ENCODE results near the gene LAMA5.
A peak's percentile ranks its signal among the peaks of the same experiment; 100 is the strongest.

The LAMA5 gene

DNA sequence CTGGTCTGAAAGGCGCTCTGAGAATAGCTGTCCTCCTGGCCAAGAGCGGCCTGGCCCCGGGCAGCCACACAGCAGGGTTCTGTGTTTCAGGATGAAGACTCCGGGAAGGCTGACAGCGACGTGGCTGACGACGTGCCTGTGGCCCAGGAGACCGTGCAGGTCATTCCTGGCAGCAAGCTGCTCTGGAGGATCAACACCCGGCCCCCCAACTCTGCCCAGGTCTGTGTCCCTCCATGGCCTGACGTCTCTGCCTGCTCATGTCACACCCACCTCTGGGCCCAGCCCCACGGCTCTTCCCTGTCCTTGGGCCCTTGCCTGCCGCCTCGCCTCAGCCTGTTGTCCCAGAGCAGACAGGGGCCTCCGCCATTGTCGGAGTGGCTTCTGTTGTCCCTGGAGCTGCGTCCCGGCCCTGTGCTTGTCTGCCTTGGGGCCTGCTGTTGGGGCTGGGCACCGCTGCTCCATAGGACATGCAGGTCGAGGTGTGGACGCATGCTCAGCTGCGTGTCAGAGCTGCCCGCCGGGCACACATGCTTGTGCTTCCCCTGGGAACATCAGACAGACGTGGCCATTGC, 80.5 kb downstream of the LAMA5 start:
- no peak overlapping the region for H3K4me3 ChIP-seq (ENCODE audit: low read length)
- no peak for DNase-seq (ENCODE audit: low read depth, low spot score)

DNA sequence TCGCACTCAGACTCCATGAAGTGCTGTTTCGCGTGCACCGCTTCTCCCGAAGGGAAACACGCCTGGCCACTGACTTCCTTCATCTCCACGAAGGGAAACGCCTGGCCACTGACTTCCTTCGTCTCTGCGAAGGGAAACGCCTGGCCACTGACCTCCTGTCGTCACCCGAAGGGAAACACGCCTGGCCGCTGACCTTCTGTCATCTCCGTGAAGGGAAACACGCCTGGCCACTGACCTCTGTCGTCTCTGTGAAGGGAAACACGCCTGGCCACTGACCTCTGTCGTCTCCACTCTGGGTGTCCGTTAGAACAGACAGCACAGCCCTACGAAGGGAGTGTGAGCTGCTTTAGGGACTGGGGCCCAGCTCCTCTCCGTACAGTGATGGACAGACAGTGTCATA, 81.4 kb downstream of the LAMA5 start:
- DNase-seq (ENCODE audit: low read depth, low spot score), result no peak
- H3K4me3 ChIP-seq (ENCODE audit: low read length), result no peak overlapping the region

DNA sequence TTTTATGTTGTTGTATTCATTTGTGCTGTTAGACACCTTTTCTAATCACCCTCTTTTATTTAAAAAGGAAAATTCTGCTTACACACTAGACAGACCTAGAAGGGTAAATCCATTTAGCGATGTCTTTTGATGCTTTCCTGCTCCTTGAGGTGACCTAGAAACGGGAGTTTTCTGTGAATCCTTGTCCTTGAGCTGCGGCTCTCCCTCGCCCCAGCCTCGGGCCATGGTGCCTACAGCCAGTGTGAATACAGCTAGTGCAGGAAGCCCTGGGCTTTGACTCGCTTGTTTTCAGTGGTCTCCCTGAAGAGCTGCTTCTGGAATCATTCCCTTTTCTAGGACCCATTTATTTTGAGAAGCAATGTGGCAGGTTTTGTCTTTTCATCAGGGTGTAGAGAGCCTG, 82.0 kb downstream of the LAMA5 start:
- no peak overlapping the region for H3K4me3 ChIP-seq (ENCODE audit: low read length)

DNA sequence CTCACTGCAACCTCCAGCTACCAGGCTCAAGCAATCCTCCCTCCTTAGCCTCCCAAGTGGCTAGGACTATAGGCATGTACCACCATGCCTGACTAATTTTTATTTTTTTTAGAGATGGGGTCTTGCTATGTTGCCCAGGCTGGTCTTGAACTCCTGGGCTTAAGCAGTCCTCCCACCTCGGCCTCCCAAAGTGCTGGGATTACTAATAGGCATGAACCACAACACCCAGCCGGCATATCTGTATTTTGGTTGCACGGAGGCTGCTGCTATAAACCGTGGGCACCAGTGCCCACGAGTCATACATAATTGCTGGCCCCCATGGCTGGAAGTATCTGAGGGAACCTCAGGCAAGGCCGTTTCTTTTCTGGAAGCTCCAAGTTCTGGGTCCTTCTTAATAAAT, 82.7 kb downstream of the LAMA5 start:
- DNase-seq (ENCODE audit: low read depth, low spot score), result no peak
- H3K4me3 ChIP-seq (ENCODE audit: low read length), result no peak overlapping the region

More for the DNA sequence above, 82.0 kb downstream of the LAMA5 start:
- DNase-seq (ENCODE audit: low read depth, low spot score), result no peak

DNA sequence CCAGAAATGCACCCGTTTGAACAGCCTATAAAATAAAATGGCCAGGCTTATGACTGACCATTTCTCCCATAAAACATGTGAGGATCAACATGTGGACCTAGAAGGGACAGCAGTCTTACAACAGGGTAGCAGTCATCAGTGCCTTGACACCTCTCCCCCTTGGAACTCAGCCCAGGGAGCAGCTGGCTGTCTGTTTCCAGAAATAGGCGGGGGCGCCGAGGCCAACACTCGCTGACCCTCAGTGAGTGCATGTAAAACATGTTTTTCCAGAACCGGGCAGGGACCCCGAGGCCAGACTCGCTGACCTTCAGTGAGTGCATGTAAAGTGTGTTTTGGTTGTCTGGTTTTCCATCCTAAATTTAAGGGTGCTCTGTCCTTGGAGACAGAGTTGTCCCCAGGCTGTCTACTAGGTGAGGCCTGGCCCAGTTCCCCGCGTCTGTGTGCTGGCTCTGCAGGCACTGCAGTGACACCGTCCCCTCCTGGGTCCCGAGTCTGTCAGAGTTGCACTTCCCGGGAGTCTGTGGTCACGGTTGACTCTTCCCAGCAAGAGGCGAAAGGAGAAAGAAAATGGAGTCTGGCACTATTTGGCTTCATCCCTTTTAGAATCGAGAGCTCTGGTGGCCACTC, 84.1 kb downstream of the LAMA5 start:
- DNase-seq (ENCODE audit: low read depth, low spot score), result no peak

DNA sequence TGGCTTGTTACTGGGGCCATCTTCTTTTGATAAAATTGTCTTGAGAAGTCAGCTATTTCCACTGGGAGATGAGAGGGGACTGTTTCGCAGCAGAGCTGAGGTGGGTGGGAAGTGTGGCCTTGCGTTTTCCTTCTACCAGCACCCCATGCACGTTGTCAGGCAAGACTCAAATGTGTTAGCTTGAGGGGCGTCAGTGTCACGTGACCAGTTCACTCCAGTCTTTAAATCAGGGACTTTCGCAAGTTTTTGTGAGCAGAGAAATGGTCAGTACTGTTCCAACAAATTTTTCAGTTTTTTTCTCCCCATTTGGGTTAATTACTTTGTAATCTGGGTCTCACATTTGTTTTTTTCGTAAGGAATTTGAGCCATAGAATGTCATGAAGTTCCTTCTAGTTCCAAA, 85.0 kb downstream of the LAMA5 start:
- no peak overlapping the region for H3K4me3 ChIP-seq (ENCODE audit: low read length)
- no peak for DNase-seq (ENCODE audit: low read depth, low spot score)

More for the DNA sequence above, 84.1 kb downstream of the LAMA5 start:
- H3K4me3 ChIP-seq (ENCODE audit: low read length), result no peak overlapping the region

DNA sequence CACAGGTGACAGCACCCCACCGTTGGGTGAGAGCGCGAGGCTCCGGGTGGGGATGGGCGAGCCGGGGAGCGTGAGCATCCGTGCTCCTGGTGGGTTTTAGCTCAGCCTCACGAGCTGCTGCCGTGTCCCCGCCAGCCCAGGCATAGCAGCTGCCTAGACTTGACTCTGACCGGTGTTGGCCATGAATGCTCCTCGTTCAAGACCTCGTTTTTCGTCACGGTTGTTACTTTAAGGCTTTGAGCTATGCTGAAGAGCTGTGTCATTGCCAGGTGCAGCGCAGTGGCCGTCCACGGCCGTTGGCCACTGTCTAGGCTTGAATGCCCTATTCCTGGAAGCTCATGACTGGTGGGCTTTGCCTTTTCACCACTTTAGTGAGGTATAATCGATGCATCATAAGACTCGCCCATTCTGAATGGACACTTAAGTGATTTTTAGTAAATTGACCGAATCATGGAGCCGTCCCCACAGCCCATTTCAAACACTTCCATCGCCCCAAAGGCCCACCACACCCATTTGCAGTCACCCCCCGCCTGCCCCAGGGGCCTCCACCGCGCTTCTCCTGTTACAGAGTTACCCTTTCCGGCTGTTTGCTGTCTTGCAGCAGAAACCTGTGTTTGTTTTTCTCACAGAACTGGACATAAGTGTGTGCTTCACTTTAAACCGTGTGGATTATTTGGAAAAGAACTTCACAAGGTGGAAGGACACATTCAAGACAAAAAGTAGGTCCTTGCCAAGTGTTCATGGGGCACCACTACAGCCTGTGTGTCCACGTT, 85.8 kb downstream of the LAMA5 start:
- DNase-seq (ENCODE audit: low read depth, low spot score), result no peak
- no peak overlapping the region for H3K4me3 ChIP-seq (ENCODE audit: low read length)

DNA sequence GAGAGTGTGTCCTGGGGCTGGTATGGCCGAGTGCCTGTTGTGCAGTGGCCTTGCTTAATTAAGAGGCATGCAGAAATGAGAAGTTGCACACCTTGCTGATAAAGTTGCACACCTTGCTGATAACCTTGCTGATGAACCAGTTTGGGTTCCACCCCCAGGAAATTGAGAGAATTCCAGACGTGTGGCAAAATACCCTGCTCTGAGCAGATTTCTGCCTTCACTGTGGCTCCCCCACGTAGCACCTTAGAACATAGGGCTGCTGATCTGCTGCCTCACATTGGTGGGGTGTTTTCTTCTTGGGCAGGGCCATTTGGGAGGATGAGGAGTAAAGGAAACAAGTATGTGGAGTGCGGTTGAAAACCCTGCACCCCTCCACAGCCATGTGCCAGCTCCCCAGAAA, 86.8 kb downstream of the LAMA5 start:
- DNase-seq (ENCODE audit: low read depth, low spot score), result no peak
- no peak overlapping the region for H3K4me3 ChIP-seq (ENCODE audit: low read length)

DNA sequence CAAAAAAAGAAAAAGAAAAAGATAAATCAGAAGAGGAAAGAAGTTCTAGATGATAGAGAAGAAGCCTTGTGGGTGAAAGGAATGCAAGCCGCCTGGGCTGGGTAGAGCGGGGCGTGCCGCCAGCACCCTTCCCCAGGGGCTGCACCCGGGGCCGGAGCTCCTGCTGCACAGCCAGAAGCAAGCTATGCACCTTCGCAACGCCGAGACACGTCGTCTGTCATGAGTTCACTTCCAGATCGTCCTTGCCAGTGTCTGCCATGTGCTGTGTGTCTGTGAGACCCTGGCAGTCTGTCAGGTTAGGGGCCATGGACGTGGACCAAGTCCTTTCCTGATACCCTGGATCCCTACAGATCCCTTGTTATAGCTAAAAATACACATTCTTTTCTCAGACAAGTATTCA, 89.9 kb downstream of the LAMA5 start:
- DNase-seq (ENCODE audit: low read depth, low spot score), result no peak
- H3K4me3 ChIP-seq (ENCODE audit: low read length), result no peak overlapping the region

DNA sequence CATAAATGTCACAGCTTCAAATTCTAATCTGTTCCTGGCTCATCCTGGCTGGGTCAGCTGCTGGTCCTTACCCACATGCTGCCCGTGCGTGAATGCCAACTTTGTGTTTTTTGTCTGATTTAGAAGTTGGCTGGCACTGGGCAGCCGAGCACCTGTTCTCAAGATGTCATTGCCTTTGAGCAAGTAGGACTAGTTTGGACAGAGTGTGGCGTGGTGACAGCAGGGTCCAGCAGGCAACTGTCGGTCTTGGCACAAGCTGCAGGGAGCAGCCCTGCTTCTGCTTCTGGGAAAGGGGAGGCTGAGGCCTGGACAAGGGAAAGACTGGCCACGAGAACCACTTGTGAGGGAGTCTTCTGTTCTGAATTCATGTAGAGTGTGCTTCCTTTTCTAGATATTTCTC, 90.7 kb downstream of the LAMA5 start:
- DNase-seq (ENCODE audit: low read depth, low spot score), result no peak
- no peak overlapping the region for H3K4me3 ChIP-seq (ENCODE audit: low read length)

DNA sequence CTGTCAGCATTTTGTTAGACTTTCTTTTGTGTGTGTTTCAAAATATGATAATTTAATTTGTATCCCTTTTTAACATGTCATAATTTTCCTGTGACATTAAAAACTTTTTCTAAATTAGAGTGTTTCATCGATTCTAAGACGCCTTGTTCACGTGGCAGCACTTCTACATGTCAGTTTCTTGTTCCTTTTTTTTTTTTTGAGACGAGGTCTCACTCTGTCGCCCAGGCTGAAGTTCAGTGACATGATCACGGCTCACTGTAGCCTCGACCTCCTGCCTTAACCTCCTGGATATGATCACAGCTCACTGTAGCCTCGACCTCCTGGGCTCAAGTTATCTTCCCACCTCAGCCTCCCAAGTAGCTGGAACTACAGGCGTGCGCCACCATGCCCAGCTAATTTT, 91.9 kb downstream of the LAMA5 start:
- DNase-seq (ENCODE audit: low read depth, low spot score), result no peak
- no peak overlapping the region for H3K4me3 ChIP-seq (ENCODE audit: low read length)

DNA sequence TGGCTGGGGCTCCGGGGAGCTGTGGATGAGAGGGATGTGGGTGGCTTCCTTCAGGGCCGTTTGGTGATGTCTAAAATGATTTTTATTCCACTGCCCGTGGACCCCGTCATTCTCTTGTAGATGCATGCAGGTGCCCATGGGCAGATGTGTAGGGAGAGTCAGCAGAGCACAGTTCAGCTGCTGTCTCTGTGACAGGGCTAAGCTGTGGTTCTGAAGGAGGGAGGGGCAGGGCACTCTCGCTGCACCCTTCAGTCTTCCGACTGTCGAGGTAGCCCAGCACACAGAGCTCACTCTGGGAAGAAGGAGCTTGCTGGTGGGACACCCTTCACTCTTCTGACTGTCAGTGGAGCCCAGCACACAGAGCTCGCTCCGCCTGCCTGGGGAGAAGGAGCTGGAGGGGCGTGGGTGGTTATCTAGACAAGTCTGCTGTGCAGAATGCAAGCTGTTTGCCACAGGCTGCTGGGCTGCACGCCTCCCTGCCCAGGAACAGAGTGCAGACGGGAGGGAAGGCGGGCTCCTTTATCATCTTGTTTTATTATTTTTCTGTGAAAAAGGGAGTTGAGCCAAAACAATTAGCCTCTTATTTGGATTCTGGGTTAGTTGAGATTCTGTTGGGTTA, 92.7 kb downstream of the LAMA5 start:
- no peak for DNase-seq (ENCODE audit: low read depth, low spot score)
- no peak overlapping the region for H3K4me3 ChIP-seq (ENCODE audit: low read length)

DNA sequence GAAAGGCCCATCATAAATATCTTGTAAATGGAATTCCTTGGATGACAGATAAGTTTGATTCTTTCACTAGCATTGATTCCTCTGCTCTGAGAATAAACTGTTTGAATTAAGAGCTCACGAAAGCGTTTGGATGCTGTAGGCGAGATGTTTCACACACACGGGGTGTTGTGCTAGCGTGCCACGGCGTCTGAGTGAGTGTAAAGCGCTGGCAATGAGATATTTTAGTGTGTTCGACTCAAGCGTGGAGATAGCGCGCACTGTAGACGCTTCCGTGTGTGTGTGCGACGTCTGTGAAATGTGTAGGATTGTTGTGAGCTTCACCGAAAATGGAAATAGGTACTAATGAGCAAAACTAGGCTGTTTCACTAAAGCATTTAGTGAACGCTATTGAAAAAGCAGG, 93.7 kb downstream of the LAMA5 start:
- no peak overlapping the region for H3K4me3 ChIP-seq (ENCODE audit: low read length)
- DNase-seq (ENCODE audit: low read depth, low spot score), result no peak

DNA sequence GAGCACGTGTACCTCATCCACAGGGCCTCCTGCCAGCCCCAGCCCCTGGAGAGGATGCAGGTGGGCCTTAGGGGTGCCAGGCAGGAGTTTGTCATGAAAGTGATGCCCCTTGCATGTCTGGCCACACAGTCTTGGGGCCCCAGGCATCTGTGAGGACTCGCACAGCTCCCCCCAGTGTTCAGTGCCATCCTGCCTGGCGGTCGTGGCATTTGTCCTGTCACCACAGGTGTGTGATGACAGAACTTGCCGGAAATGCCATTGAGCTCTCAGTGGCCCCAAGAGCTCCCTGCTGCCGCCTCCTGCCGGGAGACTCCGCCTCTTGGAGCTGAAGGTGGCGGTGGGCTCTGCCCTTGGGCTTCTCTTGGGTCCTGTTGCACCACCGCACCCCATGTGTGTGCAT, 94.9 kb downstream of the LAMA5 start:
- DNase-seq (ENCODE audit: low read depth, low spot score), result no peak

DNA sequence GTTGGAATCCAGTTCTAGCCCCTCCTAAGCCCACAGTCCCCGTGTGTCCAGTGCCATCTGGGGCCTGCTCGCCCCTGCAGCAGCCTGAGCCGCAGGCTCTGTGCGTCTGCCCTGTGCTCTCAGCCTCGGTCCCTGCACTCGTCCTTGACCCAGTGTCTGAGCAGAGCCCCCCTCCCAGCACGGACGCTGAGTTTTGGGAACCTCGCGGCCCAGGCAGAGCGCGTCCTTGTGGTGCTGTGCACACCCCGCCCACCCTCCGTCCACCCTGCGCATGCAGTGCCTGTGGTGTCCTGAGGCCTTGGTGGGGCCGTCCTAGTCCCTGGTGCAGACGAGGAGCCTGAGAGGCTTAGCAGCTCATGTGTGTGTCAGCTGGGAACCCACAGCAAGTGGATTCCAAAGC, 97.2 kb downstream of the LAMA5 start:
- no peak for DNase-seq (ENCODE audit: low read depth, low spot score)
- no peak overlapping the region for H3K4me3 ChIP-seq (ENCODE audit: low read length)

More for the DNA sequence above, 94.9 kb downstream of the LAMA5 start:
- no peak overlapping the region for H3K4me3 ChIP-seq (ENCODE audit: low read length)

DNA sequence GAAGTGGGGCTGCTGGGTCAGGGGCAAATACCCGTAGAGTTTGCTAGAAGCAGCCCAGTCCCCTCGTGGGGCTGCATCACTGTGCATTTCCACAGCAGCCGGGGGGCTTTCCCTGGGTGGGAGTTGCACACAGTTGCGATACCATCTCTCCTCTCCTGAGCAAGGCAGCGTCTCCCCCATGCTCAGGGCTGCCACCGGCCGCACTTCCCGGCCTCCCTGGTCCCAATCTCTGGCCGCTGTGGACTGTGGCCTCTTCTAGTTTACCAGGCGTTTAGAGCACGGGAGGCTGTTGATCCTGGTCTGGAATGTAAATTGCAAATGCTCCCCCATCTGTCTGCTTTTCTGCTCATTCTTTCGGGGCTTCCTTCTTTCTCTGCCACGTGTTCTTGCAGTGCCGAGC, 97.7 kb downstream of the LAMA5 start:
- H3K4me3 ChIP-seq (ENCODE audit: low read length), result no peak overlapping the region
- DNase-seq (ENCODE audit: low read depth, low spot score), result no peak

DNA sequence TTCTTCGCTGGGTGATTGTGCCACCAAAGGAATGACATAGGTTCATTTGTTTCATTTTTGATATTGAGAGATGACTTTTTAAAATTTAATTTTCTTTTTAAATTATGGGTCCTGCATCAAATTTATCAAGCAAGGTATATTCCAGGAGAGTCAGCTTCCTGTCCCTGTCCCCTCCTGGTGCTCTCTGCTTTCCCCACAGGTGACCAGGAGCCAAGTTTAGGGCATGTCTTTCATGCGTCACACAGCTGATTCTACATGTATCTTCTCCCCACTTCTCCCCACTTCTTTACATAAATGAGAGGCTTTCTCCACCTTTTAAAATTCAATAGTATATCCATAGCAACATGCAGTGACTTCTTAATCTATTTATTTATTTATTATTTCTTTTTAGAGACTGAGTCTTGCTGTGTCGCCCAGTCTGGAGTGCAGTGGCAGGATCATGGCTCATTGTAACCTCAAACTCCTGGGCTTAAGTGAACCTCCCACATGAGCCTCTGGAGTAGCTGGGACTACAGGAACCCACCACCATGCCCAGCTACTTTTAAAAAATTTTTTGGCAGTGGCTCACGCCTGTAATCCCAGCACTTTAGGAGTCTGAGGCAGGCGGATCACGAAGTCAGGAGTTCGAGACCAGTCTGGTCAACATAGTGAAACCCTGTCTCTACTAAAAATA, 98.7 kb downstream of the LAMA5 start:
- H3K4me3 ChIP-seq (ENCODE audit: low read length), result no peak overlapping the region
- DNase-seq (ENCODE audit: low read depth, low spot score), result no peak

DNA sequence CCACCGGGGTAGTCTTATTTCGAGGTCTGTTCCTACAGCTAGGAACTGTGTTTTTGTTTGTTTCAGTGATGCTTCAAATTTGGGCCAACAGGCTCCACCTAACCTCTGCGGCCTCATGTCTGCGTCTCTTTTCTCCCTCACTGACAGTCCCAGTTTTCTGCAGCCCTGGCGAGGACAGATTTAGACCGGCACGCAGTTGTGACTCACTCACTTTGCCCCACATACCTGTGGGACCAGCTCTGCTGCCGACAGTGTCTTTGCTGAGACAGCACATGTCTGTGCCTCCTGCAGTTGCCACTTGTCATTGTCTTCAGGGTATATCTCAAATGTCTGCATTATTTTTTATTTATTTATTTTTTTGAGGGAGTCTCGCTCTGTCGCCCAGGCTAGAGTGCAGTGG, 99.6 kb downstream of the LAMA5 start:
- no peak overlapping the region for H3K4me3 ChIP-seq (ENCODE audit: low read length)
- DNase-seq (ENCODE audit: low read depth, low spot score), result no peak

DNA sequence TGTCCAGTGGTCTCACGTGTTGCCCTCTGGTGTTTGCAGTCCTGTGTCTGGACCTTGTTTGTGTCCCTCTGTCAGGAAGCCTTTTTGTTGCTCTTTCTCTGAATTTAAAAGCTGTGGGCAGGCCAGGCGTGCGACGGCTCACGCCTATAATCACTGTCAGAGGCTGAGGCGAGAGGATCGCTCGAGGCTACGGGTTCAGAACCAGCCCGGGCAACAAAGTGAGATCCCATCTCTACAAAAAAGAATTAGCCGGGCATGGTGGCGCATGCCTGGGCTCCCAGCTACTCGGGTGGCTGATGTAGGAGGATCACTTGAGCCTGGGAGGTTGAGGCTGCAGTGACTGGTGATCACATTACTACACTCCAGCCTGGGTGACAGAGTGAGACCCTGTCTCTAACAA, 100.3 kb downstream of the LAMA5 start:
- no peak overlapping the region for H3K4me3 ChIP-seq (ENCODE audit: low read length)
- DNase-seq (ENCODE audit: low read depth, low spot score), result no peak

DNA sequence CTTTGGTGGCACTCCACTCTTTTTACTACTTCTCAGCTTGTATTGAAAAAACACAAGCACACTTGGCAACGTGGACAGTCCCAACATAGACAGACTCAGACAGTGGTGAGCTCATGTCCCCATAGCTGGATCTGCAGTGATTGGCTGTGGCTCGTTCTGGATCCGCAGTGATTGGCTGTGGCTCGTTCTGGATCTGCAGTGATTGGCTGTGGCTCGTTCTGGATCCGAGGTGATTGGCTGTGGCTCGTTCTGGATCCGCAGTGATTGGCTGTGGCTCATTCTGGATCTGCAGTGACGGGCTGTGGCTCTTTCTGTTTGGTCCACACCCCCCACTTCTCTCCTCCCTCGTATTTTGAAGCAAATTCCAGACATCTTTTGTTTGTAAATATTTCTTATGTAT, 100.8 kb downstream of the LAMA5 start:
- peak; percentile 36 for DNase-seq (ENCODE audit: low read depth, low spot score)

More for the DNA sequence above, 100.8 kb downstream of the LAMA5 start:
- no peak overlapping the region for H3K4me3 ChIP-seq (ENCODE audit: low read length)
